ENCODE results near the gene RBM15.

DNA sequence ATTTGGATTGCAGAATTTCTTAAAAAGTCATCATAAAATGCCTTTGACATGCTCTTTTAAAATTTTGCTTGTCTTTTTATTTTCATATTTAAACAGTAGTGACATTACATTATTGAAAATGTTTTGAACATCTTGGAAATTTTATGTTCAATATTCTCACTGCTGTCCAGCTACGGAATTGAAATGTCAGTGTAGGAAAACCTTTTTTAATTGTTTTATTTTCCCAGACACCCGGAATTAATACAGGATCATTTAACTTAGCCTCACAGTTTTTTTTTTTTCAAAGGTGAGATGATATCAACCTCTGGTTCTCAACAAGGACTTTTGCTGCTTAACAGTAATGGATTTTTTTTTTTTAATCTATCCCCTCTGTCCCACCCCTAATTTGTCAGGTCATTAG, 4.1 kb downstream of the RBM15 start:
- TF ChIP-seq, protein P1, sequence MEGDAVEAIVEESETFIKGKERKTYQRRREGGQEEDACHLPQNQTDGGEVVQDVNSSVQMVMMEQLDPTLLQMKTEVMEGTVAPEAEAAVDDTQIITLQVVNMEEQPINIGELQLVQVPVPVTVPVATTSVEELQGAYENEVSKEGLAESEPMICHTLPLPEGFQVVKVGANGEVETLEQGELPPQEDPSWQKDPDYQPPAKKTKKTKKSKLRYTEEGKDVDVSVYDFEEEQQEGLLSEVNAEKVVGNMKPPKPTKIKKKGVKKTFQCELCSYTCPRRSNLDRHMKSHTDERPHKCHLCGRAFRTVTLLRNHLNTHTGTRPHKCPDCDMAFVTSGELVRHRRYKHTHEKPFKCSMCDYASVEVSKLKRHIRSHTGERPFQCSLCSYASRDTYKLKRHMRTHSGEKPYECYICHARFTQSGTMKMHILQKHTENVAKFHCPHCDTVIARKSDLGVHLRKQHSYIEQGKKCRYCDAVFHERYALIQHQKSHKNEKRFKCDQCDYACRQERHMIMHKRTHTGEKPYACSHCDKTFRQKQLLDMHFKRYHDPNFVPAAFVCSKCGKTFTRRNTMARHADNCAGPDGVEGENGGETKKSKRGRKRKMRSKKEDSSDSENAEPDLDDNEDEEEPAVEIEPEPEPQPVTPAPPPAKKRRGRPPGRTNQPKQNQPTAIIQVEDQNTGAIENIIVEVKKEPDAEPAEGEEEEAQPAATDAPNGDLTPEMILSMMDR (IDR thresholded peaks at IDR 0.05; ENCODE audit: low read length): no peak
- TF ChIP-seq EZH2 (IDR thresholded peaks at IDR 0.05; ENCODE audit: borderline replicate concordance, low read length): no peak

All from OCI-LY1 (cell line).